Measurements from ENCODE around the gene OR6S1. TPM values are rescaled to one million over a fixed set of nuclear protein-coding genes. Genes with fewer than 3 reads are reported as not detected.
"Not testable (repeated sequence)": the region's sequence is repeated elsewhere in the genome, so short reads cannot be mapped to it uniquely, and the experiment has no call there.

Gene OR6S1
- total RNA-seq, 1 donor from 2014 or later, result not detected

DNA sequence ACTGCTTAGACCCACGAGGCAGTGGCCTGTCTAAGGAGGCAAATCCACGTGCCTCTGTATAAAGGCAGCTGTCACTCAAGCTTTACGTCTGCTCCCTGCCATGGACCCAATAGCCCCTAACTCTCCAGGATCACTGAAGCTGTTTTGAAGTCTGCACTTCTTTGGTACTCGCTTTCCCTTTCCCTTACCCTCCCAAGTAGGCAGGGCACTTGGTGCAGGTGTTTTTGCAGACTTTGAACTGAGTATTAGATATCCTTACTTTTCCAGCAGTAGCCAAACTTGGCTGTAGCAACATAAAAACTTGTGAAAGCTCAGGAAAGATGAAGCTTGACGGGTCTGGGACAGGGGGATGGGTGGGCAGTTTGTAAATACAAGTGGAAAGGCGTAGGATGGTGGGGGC is 17.8 kb upstream of the OR6S1 start:
- DNase-seq, result no peak
- Mint-ChIP-seq H3K4me3 (no peak overlapping the region), H3K27ac (no peak overlapping the region), H3K36me3 (ENCODE audit: low read depth) (no peaks in the 10 kb centered on the region), H3K9me3 (no peaks in the 10 kb centered on the region), H3K4me1 (peaks cover 35% of the 10 kb centered on the region), H3K27me3 (peaks cover 47% of the 10 kb centered on the region)
- intact Hi-C loops (cut with micrococcal nuclease), result no loop called here

DNA sequence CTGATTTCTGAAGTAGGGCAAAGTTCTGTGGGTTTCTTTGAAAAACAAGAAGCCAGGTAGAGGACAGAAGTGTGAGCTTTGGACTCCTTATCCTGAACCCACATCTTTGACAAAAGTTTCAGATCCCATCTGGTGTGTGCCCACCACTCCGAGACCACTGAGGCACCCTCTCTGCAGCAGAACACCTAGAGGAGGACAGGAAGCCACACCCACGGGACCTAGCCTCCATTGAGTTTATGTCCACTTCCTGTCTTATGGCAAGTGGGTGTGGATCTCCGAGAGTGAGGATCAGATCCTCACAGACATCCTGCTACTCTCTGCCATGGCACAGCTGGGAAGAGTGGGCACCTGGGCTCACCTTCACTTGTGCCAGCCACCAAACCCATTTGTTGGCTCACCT is 16.8 kb upstream of the OR6S1 start:
- H3K36me3 Mint-ChIP-seq (ENCODE audit: low read depth), result no peaks in the 10 kb centered on the region
- no peak overlapping the region for H3K4me3 Mint-ChIP-seq
- no peak for DNase-seq
- no peaks in the 10 kb centered on the region for H3K9me3 Mint-ChIP-seq
- peaks cover 57% of the 10 kb centered on the region for H3K27me3 Mint-ChIP-seq
- no peak overlapping the region for H3K27ac Mint-ChIP-seq
- intact Hi-C loops (cut with micrococcal nuclease), result no loop called here
- peaks cover 38% of the 10 kb centered on the region for H3K4me1 Mint-ChIP-seq

DNA sequence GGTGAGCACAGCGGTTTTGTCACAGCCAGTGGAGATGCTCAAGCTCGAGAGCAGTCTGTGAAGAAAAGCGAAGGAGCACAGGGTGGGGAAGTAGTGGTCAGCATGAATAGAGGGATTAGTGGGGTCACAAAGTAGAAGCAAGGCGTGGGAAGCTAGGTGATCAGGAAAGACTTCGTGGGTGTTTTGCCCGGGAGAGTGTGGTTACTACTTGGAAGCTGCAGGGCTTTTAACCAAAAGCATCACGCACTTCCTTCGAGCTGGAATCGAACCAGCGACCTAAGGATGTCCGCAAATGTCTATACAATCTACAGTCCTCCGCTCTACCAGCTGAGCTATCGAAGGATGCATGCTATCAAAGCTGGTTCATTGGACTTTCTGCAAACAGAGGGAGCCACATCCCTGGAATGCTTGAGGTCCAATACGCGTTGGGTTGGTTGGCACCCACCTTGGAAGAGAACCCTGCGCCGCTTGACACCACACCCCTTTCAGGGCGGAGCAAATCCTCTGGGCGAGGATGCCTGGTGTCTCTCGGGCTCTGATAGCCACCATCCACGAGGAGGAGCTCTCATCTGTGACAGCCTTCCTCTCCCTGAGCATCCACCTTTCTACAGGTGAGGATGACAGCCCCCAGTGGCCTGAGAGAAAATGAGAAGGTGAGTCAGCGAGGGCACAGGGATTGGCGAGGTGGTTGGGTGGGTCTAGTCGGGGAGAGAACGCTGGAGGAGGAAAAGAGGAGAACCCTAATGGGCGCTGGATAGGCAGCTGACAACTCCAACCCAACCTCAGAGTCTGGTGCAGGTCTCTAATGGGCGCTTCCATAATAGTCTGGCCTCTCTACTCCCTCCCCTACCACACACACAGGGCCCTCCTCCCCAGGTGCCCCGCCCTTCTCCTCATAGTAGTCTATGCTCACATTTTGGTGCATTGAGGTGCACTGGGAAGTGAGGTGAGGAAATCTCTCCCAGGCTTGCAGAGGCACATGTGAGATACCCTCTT is 16.0 kb upstream of the OR6S1 start:
- peak; percentile 77 for DNase-seq
- no peak overlapping the region for H3K27ac Mint-ChIP-seq
- intact Hi-C loops (cut with micrococcal nuclease), result no loop called here
- peaks cover 36% of the 10 kb centered on the region for H3K4me1 Mint-ChIP-seq
- H3K36me3 Mint-ChIP-seq (ENCODE audit: low read depth), result no peaks in the 10 kb centered on the region
- H3K4me3 Mint-ChIP-seq, result no peak overlapping the region
- peaks cover 57% of the 10 kb centered on the region for H3K27me3 Mint-ChIP-seq
- no peaks in the 10 kb centered on the region for H3K9me3 Mint-ChIP-seq

DNA sequence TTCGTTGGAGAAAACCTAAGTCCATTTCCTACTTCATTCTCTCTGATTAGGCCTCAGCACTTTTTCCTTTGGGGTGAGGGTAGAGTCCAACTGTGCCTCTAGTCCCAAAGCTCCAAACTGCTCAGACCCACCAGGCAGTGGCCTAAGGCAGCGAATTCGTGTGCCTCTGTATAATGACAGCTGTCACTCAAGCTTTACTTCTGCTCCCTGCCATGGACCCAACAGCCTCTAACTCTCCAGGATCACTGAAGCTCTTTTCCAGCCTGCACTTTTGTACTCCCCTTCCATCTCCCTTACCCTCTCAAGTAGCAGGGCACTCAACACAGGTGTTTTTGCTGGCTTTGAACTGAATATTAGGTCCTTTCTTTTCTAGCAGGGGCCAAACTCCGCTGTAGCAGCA is 14.8 kb upstream of the OR6S1 start:
- Mint-ChIP-seq H3K36me3 (ENCODE audit: low read depth) (no peaks in the 10 kb centered on the region), H3K4me3 (no peak overlapping the region), H3K4me1 (peaks cover 28% of the 10 kb centered on the region), H3K27me3 (peaks cover 64% of the 10 kb centered on the region), H3K27ac (no peak overlapping the region), H3K9me3 (no peaks in the 10 kb centered on the region)
- DNase-seq, result no peak
- intact Hi-C loops (cut with micrococcal nuclease), result no loop called here

DNA sequence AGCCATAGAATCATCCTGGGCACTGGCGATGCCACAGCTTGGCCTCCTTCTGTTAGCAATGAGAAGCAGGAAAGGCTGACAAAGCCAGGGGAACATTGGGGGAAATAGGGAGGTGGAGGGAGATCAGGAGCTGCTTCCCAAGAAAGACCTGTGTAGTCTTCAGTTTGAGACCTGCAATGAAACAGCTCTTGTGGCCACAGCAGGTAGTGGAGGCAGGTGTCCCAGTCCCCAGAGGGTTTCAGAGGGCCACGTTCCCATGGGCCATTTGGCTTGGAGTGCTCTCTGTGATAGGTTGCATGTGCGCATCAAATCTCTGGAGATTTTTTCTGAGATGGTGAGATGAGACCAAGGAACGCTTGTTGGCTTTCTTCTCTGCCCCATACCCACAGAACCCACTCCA is 14.4 kb upstream of the OR6S1 start:
- Mint-ChIP-seq H3K4me1 (peaks cover 28% of the 10 kb centered on the region), H3K27me3 (peaks cover 67% of the 10 kb centered on the region), H3K36me3 (ENCODE audit: low read depth) (no peaks in the 10 kb centered on the region), H3K9me3 (no peaks in the 10 kb centered on the region), H3K4me3 (no peak overlapping the region), H3K27ac (no peak overlapping the region)
- intact Hi-C loops (cut with micrococcal nuclease), result no loop called here
- no peak for DNase-seq

DNA sequence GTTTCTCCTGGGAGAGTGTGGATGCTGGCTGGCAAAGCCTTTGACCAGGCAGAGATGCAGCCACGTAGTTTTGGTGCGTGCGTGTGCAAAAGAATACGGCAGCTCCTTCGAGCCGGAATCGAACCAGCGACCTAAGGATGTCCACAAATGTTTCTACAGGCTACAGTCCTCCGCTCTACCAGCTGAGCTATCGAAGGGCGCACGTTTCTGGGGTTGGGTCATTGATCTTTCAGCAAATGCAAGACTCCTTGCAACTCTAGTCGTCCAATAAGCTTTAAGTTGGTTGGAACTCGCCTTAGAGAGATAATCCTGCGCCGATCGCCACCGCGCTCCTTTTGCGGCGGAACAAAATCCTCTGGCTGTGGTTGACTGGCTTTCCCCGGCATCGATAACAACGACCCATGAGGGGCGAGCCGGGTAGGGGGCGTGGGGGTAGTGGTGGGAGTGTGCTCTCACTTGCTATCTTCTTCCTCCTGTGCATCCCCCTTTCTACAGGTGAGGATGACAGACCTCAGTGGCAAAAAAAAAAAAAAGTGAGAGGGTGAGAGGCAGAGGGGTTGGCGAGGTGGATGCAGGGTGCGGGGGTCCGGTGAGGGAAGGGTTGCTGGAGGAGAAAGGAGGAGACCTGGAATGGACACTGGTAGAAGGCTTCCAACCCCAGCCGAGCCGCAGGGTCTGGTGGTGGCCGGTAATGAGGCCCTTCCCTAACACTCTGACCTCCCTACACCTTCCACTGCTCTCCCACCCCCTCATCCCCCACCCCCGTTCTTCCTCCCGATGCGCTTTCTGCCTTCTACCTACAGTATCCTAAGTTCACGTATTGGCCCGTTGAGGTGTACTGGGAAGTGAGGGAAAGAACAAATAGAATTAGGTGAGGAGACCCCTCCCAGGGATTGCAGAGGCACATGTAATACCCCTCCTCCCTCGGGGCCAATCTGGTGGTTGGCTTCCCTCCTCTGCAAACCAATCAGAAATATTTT is 11.8 kb upstream of the OR6S1 start:
- DNase-seq, result peak; percentile 82
- intact Hi-C loops (cut with micrococcal nuclease), result loop anchor here (1.0 kb wide), 1 partner anchor 20 kb away; no protein-coding TSS in a partner anchor
- H3K36me3 Mint-ChIP-seq (ENCODE audit: low read depth), result no peaks in the 10 kb centered on the region
- no peaks in the 10 kb centered on the region for H3K9me3 Mint-ChIP-seq
- no peak overlapping the region for H3K27ac Mint-ChIP-seq
- peaks cover 27% of the 10 kb centered on the region for H3K4me1 Mint-ChIP-seq
- H3K4me3 Mint-ChIP-seq, result peak overlapping the region; percentile 66
- H3K27me3 Mint-ChIP-seq, result peaks cover 66% of the 10 kb centered on the region

DNA sequence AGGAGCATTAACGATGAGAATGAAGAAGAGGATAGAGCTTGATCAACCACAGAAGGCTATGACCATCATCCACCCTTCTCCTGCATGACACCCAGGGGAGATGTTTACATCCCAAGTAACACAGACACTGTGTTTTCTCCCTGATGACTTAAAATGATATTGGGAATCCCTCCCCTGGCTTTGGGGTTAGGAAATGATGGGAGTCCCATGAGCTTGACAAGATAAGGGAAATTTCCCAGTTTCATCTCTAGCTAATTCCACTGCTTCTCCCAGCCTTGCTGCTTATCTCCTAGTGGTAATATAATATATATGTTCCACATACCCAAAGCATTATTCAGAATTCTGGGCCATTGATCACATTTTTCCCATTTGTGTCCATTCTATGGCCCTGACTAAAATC is 4.0 kb upstream of the OR6S1 start:
- Mint-ChIP-seq H3K9me3 (no peaks in the 10 kb centered on the region), H3K27ac (no peak overlapping the region), H3K27me3 (peaks cover 47% of the 10 kb centered on the region), H3K4me1 (no peaks in the 10 kb centered on the region), H3K36me3 (ENCODE audit: low read depth) (no peaks in the 10 kb centered on the region), H3K4me3 (no peak overlapping the region)
- no peak for DNase-seq
- intact Hi-C loops (cut with micrococcal nuclease), result no loop called here

DNA sequence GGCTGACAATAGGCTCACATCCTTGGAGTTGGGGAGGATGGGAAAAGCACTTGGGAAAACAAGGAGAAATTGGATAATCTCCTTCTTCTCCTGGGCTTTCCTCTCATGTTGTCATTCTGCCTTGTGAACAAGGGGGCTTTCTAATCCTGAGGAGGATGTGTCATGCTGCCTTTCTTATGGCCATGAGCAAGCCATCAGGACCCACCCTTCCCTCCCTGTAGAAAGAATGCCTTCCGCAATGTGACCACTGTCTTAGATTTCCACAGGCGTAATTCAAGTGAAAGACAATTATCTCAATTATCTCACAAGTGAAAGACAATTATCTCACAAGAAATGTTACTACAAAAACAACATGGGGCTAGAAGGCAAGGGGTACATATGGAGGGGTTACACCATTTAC is 3.0 kb upstream of the OR6S1 start:
- Mint-ChIP-seq H3K9me3 (no peaks in the 10 kb centered on the region), H3K4me3 (no peak overlapping the region), H3K36me3 (ENCODE audit: low read depth) (no peaks in the 10 kb centered on the region), H3K27me3 (peaks cover 47% of the 10 kb centered on the region), H3K4me1 (no peaks in the 10 kb centered on the region), H3K27ac (no peak overlapping the region)
- no peak for DNase-seq
- intact Hi-C loops (cut with micrococcal nuclease), result no loop called here

DNA sequence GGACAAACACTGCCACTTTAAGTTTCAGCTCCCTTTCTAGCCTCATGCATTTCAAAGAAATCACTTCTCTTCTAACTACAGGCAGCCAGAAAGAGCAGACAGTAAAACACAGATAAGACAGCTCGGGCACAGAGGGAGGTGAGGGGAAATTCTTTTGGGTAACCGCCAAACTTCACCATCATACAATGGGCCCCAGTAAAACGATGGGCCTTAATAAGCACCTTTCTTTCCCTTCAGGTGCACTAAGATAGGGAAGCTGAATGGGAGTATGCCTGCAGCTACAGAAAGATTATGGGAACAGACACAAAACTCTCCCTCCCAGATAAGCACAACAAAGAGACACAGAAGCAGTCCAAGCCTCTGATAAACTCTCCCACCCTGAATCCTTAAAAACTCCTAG is 1.3 kb upstream of the OR6S1 start:
- H3K27ac Mint-ChIP-seq; H3K9me3 Mint-ChIP-seq; H3K36me3 Mint-ChIP-seq (ENCODE audit: low read depth); intact Hi-C loops (cut with micrococcal nuclease); DNase-seq; H3K4me3 Mint-ChIP-seq; H3K4me1 Mint-ChIP-seq: not testable (repeated sequence)
- H3K27me3 Mint-ChIP-seq, result peaks cover 49% of the 10 kb centered on the region

DNA sequence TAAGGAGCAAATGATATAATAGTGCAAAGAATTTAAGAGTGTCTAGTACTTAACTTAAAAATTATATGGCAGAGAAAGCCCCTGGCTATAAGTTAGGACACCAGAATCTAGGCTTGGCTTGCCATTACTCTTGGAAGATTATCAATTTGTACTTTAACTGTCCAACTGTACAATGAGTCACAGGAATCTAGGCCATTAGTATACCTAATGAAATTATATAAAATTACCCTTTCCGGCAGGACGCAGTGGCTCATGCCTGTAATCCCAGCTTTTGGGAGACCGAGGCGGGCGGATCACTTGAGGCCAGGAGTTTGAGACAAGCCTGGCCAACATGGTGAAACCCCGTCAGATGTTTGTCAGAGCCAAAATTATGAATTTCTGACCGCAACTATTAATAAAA is 691 bp upstream of the OR6S1 start:
- Mint-ChIP-seq H3K36me3 (ENCODE audit: low read depth) (no peaks in the 10 kb centered on the region), H3K27ac (no peak overlapping the region), H3K4me1 (no peaks in the 10 kb centered on the region), H3K27me3 (peaks cover 48% of the 10 kb centered on the region), H3K4me3 (no peak overlapping the region), H3K9me3 (no peaks in the 10 kb centered on the region)
- DNase-seq, result no peak
- intact Hi-C loops (cut with micrococcal nuclease), result no loop called here

DNA sequence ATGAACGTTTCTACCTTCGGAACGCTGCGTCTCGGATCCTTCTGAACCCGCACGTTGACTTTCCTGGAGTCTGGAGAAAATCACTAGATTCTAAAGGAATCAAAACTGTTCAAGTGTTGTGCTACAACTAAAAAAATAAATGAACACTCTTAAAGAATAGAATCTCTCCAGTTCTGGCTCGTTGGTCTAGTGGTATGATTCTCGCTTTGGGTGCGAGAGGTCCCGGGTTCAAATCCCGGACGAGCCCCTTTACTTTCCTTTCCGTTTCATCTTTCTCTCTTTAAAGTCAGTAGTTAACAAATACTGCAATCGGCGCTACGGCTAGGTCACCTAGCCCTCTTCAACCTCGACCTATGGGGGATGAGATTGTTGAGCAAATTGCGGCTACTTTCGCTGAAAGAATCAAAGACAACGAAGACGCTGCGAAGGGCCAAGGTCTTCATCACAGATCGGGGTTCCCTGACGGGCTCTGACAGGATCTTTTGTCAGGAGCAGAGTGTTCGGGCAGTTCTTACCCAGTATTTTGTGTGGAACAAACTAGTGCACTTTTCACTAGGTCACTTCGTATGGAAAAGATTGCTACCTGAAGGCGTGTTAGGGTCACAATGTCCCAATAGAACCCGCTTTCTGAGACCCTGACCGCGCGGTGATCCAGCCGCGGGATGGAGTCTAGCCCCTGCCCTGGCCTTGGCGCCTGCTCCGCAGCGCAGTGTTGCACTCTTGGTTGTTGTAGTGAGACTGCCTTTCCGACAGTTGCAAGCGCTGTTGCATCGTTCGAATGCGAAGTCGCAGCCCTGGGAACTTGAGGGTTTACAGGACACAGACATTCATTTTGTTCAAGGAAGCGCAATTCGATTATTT is 8.4 kb downstream of the OR6S1 start:
- H3K27ac Mint-ChIP-seq, result peak overlapping the region; percentile 84
- H3K9me3 Mint-ChIP-seq, result peaks cover 7% of the 10 kb centered on the region
- H3K4me3 Mint-ChIP-seq, result peak overlapping the region; percentile 88
- intact Hi-C loops (cut with micrococcal nuclease), result loop anchor here (1.0 to 5.0 kb wide), 5 partner anchors 8 to 339 kb away; no protein-coding TSS in a partner anchor
- H3K36me3 Mint-ChIP-seq (ENCODE audit: low read depth), result peaks cover 4% of the 10 kb centered on the region
- H3K27me3 Mint-ChIP-seq, result peaks cover 75% of the 10 kb centered on the region
- H3K4me1 Mint-ChIP-seq, result peaks cover 36% of the 10 kb centered on the region
- DNase-seq, result peak; percentile 89

DNA sequence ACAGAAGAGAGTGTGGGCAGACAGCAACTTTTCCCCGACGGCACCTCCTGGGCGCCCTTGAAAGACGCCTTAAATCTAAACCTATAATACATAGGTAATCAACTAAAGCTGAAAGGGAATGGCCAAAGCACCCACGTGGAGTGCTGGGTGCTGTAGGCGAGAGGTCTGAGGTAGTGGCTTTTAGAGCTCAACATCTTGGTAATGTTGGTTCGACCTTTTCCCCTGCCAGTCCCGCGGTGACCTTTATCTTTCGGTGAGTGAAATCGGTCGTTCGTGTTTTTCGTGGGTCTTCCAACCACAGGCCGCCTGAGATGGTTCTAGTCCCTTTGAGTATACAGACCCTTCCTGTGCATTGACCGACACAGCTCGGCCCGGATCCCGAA is 9.1 kb downstream of the OR6S1 start:
- peaks cover 7% of the 10 kb centered on the region for H3K9me3 Mint-ChIP-seq
- H3K36me3 Mint-ChIP-seq (ENCODE audit: low read depth), result peaks cover 4% of the 10 kb centered on the region
- H3K4me1 Mint-ChIP-seq, result peaks cover 42% of the 10 kb centered on the region
- intact Hi-C loops (cut with micrococcal nuclease), result loop anchor here (1.0 to 5.0 kb wide), 2 partner anchors 19 to 340 kb away; no protein-coding TSS in a partner anchor
- peak overlapping the region; percentile 84 for H3K27ac Mint-ChIP-seq
- H3K27me3 Mint-ChIP-seq, result peaks cover 79% of the 10 kb centered on the region
- peak overlapping the region; percentile 88 for H3K4me3 Mint-ChIP-seq
- DNase-seq, result no peak

DNA sequence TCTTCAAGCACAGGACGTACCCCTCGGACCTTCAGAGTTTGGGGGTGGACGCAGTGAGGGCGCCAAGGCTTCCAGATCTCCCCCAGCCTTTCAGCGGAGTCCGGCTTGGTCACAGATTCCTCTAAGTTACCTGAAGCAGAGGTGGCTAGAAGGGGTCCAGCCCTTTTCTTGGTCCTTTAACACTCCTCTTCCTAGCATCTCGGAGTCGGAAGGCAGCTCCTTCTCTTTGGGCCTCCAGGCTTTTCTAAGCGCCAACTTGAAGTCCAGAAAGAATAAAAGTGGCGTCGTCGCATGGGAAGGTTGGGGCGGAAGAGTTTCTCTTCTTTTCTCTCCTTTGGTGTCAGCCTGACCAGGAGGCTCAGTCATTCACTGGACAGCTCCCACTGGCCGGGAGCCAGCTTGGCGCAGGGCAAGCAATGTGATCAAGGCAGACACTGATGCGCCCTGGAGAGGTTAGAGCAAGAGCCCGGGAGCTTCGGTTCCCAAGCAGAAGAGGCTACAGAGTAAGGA is 9.6 kb downstream of the OR6S1 start:
- H3K27ac Mint-ChIP-seq, result peak overlapping the region; percentile 29
- DNase-seq, result peak; percentile 71
- intact Hi-C loops (cut with micrococcal nuclease), result loop anchor here (1.0 to 5.0 kb wide), 2 partner anchors 19 to 340 kb away; no protein-coding TSS in a partner anchor
- peaks cover 4% of the 10 kb centered on the region for H3K36me3 Mint-ChIP-seq (ENCODE audit: low read depth)
- peaks cover 82% of the 10 kb centered on the region for H3K27me3 Mint-ChIP-seq
- H3K4me1 Mint-ChIP-seq, result peaks cover 46% of the 10 kb centered on the region
- peak overlapping the region; percentile 88 for H3K4me3 Mint-ChIP-seq
- peaks cover 7% of the 10 kb centered on the region for H3K9me3 Mint-ChIP-seq

All from activated CD4-positive, alpha-beta T cell treated with anti-CD3 and anti-CD28 coated beads, Interleukin-2, amount 10 ng/mL, durations not matched to agents 24 days and 14 days (primary cell).